GM12874 (cell line): ENCODE data around the gene COL5A1.

Source experiments
- TF ChIP-seq, protein P1 (sequence below): IDR thresholded peaks from 2 replicates; pipeline ENCODE4 v1.5.1; 2011; ENCODE audit warnings: low read depth, mild to moderate bottlenecking, control low read depth, low read length, moderate library complexity; ENCODE audit not compliant: insufficient read depth

The COL5A1 gene

DNA sequence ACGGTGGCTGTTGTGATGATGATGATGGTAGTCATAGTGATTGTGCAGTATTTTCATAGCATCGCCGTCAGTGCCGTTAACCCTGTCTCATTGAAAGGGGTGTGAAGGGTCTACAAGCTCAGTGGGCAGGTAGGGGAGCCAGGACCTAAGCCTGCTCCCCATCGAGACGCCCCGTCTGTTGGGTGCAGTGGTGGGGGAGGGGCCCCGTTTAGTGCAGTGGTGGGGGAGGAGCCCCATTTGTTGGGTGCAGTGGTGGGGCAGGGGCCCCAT lies 68.6 kb downstream of the COL5A1 start:
- TF ChIP-seq, protein P1, sequence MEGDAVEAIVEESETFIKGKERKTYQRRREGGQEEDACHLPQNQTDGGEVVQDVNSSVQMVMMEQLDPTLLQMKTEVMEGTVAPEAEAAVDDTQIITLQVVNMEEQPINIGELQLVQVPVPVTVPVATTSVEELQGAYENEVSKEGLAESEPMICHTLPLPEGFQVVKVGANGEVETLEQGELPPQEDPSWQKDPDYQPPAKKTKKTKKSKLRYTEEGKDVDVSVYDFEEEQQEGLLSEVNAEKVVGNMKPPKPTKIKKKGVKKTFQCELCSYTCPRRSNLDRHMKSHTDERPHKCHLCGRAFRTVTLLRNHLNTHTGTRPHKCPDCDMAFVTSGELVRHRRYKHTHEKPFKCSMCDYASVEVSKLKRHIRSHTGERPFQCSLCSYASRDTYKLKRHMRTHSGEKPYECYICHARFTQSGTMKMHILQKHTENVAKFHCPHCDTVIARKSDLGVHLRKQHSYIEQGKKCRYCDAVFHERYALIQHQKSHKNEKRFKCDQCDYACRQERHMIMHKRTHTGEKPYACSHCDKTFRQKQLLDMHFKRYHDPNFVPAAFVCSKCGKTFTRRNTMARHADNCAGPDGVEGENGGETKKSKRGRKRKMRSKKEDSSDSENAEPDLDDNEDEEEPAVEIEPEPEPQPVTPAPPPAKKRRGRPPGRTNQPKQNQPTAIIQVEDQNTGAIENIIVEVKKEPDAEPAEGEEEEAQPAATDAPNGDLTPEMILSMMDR: no peak

DNA sequence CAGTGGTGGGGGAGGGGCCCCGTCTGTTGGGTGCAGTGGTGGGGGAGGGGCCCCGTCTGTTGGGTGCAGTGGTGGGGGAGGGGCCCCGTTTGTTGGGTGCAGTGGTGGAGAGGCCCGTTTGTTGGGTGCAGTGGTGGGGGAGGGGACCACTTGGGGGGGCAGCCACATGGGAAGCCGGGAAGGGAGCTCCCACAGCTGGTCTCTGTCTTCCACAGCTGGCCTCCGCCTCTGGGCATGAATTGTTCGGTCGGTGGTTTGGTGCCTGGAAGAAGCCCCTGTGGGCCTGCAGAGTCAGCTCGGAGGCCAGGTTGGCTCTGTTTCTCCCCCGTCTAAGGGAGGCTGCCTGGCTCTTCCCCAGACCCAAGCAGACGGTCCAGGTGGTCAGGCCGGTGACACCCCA lies 69.3 kb downstream of the COL5A1 start:
- TF ChIP-seq, protein P1: no peak

DNA sequence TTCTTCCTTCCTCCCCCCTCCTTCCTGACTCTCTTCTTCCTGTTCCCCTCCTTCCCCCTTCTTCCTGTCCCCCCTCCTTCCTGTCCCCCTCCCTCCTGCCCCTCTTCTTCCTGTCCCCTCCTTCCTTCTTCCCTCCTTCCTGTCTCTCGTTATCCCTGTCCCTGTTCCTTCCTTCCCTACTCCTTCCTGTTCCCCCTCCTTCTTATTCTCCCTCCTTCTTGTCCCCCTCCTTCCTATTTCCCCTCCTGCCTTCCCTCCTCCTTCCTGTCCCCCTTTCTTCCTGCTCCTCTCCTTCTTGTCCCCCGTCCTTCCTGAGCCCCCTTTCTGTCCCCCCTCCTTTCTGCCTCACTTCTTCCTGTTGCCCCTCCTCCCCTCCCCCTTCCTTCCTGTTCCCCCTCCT lies 70.6 kb downstream of the COL5A1 start:
- TF ChIP-seq, protein P1: no peak

DNA sequence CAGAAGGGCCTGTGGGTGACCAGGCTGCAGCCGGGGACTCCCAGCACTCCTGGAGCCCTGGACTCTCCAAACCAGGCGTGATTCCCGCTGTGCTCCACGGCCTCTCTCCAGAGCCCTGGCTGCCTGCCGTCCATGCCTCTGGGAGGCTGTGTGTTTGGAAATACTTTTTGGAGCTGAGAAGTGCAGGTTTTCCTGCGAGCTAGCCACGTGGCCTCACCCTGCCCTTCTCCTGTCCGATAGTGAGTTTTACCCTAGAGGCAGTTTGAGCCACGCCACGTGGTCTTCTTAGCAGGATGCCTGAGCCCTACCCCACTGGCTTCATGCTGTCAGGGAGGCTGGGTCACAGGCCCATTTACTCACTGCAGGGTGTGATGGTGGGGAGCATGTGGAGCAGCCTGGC lies 71.3 kb downstream of the COL5A1 start:
- TF ChIP-seq, protein P1: no peak

DNA sequence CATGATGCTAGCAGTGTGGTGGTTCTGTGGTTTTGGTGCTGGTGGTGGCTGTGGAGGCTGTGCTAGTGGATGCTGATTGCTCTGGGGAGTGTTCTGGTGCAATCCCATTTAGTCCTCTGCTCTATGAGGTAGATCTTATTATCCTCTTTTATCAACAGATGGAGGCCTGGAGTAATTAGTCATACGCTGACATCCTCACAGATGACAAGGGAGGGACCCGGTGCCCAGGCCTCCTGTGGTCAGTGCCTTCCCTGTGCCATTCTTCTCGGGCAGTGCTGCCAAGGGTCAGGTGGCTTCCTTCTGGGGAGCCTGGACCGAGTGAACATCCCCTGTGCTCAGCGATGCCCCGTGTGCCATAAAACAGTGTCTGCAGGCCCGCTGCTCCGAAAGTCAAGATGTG lies 74.5 kb downstream of the COL5A1 start:
- TF ChIP-seq, protein P1: no peak

DNA sequence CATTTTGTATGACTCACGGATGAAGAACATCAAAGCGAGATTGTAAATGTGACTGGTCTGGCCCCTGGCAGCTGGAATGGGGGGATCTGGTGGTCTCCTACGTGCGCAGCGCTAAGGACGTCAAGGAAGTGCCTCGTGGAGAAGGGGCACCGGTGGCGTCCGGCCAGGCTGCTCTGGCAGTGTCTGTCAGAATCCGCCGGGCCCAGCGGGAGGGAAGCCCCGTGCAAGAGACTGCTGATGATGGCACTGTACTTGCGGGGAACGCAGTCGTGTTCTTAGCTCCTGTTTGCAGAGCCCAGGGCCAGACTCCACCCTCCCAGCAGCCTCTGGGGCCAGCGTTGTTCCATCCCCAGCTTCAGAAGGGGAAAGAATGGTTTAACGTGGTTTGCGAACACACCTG lies 75.5 kb downstream of the COL5A1 start:
- TF ChIP-seq, protein P1: no peak

DNA sequence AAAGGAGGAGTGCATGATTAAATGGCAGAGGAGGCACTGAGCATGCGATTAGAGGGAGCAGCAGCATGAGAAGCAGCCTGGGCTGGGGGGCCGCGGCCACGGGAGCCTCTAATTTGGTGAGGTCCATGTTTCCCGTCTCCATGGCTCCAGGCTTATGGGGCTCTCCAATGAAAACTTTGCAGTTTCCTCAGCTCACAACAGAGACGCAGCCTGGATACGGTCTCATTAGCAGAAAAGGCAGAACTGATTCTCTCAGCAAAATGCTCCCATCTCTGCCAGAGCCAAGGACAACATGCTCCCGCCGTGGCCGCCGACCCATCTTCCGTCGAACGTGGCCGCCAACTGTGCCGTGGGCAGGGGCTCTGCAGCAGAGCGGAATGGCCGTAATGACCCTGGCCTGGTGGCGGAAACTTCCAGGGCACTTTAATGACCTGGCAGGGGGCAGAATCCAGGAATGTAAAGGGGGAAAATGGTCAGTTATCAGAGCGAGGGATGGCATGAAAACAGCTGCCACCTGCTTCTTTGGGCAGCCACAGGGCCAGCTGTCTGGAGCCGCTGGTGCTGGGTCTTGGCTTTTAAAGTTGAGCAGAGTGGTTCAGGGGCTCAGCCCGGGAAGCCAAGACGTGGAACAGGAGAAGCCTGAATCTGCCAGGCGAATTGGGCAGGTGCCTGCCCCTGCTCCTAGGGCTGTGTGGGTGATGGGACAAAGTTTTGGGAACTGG lies 76.5 kb downstream of the COL5A1 start:
- TF ChIP-seq, protein P1: no peak
